ENCODE data around the gene PLEKHJ1. TPM values are rescaled to one million over a fixed set of nuclear protein-coding genes. Genes with fewer than 3 reads are reported as not detected.

Gene PLEKHJ1
- total and polyA plus RNA-seq, 5 donors from 2014 or later = 50.3 to 121 (median 100) TPM

DNA sequence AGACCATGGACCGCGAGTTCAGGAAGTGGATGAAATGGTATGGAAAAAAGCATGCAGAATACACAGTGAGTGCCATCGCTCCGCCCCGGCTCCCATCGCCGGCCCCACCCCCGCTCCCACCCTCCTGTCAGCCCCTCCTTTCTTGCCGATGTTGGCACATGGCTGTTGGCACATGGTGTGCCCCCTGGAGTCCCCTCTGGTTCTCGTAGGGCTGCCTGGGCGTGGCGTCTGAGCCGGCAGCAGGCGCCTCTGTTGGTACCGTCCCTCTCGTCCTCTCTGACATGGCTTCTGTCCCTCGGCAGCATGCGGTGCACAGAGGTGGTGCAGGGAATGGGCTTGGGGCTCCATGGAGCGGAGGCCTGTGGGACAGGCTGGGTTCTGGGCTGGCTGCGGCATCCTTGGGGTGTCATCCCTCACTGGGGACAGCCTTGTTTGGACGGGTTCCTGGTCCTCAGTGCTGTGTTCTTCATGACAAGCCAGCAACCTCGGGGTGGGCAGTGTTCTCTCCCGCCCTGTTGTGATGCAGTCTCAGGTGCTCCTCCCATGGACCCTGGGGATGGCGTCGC lies 41.5 kb downstream of the PLEKHJ1 start:
- no peaks in the 10 kb centered on the region for H3K9me3 Mint-ChIP-seq
- ATAC-seq (ENCODE audit: low read depth in 2 of 2) (no peak), DNase-seq (no peak)
- H3K9me3 ChIP-seq (ENCODE audit: control insufficient read depth in 2 of 2, low read length in 2 of 2) = no peaks in the 10 kb centered on the region
- peaks cover 11% of the 10 kb centered on the region for H3K36me3 Mint-ChIP-seq
- no peaks in the 10 kb centered on the region for H3K27me3 ChIP-seq (ENCODE audit: control insufficient read depth, insufficient read depth, low read length)
- no peak overlapping the region for H3K4me3 ChIP-seq (ENCODE audit: low read depth, low read length)
- no peaks in the 10 kb centered on the region for H3K27me3 Mint-ChIP-seq
- H3K36me3 ChIP-seq (ENCODE audit: control insufficient read depth, insufficient read depth, low read length) = peaks cover 19% of the 10 kb centered on the region
- H3K27ac Mint-ChIP-seq = no peak overlapping the region
- no peaks in the 10 kb centered on the region for H3K4me1 ChIP-seq (ENCODE audit: control insufficient read depth, insufficient read depth, low read length, poor library complexity, severe bottlenecking)
- H3K27ac ChIP-seq (ENCODE audit: insufficient read depth, low read length, poor library complexity, severe bottlenecking) = no peak overlapping the region
- H3K4me1 Mint-ChIP-seq = peaks cover 0 to 10% (median 0%) of the 10 kb centered on the region in 4 donors
- H3K4me3 Mint-ChIP-seq = peak overlapping the region in 1 of 4 donors; percentile 21

DNA sequence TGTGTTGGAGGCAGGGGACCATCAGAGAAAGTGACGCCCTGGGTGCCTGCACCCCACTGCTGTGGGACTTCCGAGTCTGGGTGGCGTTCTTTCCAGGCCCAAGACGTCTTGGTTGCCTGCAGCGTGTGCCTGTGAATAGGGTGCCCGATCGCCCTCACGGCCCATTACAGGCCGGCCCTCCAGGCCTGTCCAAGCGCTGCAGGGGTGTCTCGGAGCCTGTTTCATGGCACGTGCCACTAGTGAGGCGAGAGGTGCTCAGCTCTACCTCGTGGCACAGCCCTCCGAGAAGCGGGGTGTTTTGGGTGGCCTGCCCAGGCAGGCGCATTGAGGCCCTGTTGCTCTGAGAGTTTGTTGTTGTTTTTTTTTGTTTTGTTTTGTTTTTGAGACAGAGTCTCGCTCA lies 42.3 kb downstream of the PLEKHJ1 start:
- ATAC-seq (ENCODE audit: low read depth in 2 of 2) (no peak), DNase-seq (no peak)
- Histone ChIP-seq H3K27me3 (ENCODE audit: control insufficient read depth, insufficient read depth, low read length) (no peaks in the 10 kb centered on the region), H3K4me3 (ENCODE audit: low read depth, low read length) (no peak overlapping the region), H3K9me3 (ENCODE audit: control insufficient read depth in 2 of 2, low read length in 2 of 2) (no peaks in the 10 kb centered on the region), H3K36me3 (ENCODE audit: control insufficient read depth, insufficient read depth, low read length) (peaks cover 19% of the 10 kb centered on the region), H3K4me1 (ENCODE audit: control insufficient read depth, insufficient read depth, low read length, poor library complexity, severe bottlenecking) (no peaks in the 10 kb centered on the region), H3K27ac (ENCODE audit: insufficient read depth, low read length, poor library complexity, severe bottlenecking) (no peak overlapping the region)
- H3K27ac Mint-ChIP-seq = no peak overlapping the region
- H3K9me3 Mint-ChIP-seq = no peaks in the 10 kb centered on the region
- H3K4me1 Mint-ChIP-seq = peaks cover 0 to 8% (median 0%) of the 10 kb centered on the region in 4 donors
- H3K4me3 Mint-ChIP-seq = no peak overlapping the region
- no peaks in the 10 kb centered on the region for H3K27me3 Mint-ChIP-seq
- peaks cover 11% of the 10 kb centered on the region for H3K36me3 Mint-ChIP-seq

DNA sequence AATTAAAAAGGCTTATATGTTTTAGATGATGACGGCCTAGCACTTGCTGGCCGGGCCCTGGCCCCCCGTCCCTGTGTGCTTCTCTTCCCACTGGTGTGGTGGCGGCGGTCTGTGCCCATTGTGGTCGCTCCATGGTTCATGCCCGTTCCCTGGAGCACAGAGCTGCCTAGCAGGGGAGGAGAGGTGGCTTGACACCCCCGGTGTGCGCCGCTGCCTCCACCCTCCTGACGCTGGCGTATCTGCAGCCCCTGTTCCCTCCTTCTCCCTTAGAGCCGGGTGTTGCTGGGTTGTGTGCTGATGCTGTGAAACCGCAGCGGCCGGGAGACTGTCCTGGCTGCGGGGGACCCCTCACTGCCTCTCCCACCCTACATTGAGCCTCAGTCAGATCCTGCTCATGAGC lies 43.3 kb downstream of the PLEKHJ1 start:
- H3K27ac Mint-ChIP-seq = peak overlapping the region in 1 of 3 donors; percentile 43
- Histone ChIP-seq H3K4me1 (ENCODE audit: control insufficient read depth, insufficient read depth, low read length, poor library complexity, severe bottlenecking) (no peaks in the 10 kb centered on the region), H3K27me3 (ENCODE audit: control insufficient read depth, insufficient read depth, low read length) (no peaks in the 10 kb centered on the region), H3K27ac (ENCODE audit: insufficient read depth, low read length, poor library complexity, severe bottlenecking) (no peak overlapping the region), H3K9me3 (ENCODE audit: control insufficient read depth in 2 of 2, low read length in 2 of 2) (no peaks in the 10 kb centered on the region), H3K4me3 (ENCODE audit: low read depth, low read length) (no peak overlapping the region), H3K36me3 (ENCODE audit: control insufficient read depth, insufficient read depth, low read length) (peaks cover 19% of the 10 kb centered on the region)
- H3K36me3 Mint-ChIP-seq = peaks cover 11% of the 10 kb centered on the region
- DNase-seq (no peak), ATAC-seq (ENCODE audit: low read depth in 2 of 2) (no peak)
- no peaks in the 10 kb centered on the region for H3K9me3 Mint-ChIP-seq
- H3K4me3 Mint-ChIP-seq = no peak overlapping the region
- peaks cover 0 to 7% (median 0%) of the 10 kb centered on the region in 4 donors for H3K4me1 Mint-ChIP-seq
- no peaks in the 10 kb centered on the region for H3K27me3 Mint-ChIP-seq

DNA sequence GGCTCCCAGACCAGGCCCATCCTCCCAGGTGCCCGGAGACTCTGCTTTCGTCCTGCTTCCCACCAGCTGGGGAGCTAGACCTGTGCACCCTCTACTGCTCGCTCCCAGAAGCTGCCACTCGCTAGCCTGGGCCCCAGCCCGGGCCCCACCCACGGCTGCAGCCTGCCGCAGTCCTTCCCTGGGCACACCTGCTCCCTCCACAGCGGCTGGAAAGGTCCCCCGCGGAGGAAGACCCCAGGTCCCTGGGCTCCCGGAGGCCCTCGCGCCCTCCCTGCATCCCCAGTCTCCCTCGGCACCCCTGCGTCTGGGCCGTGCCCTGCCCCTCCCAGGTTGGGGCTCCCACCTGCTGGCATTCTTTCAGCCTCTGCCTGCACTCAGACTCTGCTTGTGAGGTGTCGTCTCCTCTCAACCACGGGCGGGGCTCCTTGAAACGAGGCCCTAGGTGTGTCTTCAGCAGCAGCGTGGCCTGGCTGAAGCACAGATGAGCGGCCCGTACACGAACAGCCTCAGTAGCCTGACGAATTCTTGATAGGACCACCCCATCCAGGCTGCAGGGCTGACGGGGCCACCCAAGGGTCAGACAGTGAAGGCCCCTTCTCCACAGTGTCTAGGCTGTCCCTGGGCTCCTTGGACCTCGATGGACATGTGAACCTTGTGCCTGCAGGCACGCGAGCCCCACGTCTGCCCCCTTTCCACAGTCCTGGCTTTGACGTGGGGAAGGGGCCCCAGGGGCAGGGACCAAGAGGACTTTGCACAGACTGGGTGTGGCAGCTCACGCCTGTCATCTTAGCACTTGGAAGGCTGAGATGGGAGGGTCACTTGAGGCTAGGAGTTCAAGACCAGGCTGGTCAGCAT lies 44.4 kb downstream of the PLEKHJ1 start:
- H3K9me3 Mint-ChIP-seq = no peaks in the 10 kb centered on the region
- Histone ChIP-seq H3K9me3 (ENCODE audit: control insufficient read depth in 2 of 2, low read length in 2 of 2) (no peaks in the 10 kb centered on the region), H3K27me3 (ENCODE audit: control insufficient read depth, insufficient read depth, low read length) (no peaks in the 10 kb centered on the region), H3K36me3 (ENCODE audit: control insufficient read depth, insufficient read depth, low read length) (peaks cover 26% of the 10 kb centered on the region), H3K4me3 (ENCODE audit: low read depth, low read length) (no peak overlapping the region), H3K4me1 (ENCODE audit: control insufficient read depth, insufficient read depth, low read length, poor library complexity, severe bottlenecking) (no peaks in the 10 kb centered on the region), H3K27ac (ENCODE audit: insufficient read depth, low read length, poor library complexity, severe bottlenecking) (no peak overlapping the region)
- H3K4me1 Mint-ChIP-seq = peaks cover 0 to 4% (median 0%) of the 10 kb centered on the region in 4 donors
- no peaks in the 10 kb centered on the region for H3K27me3 Mint-ChIP-seq
- ATAC-seq (ENCODE audit: low read depth in 2 of 2) (no peak), DNase-seq (no peak)
- no peak overlapping the region for H3K27ac Mint-ChIP-seq
- H3K4me3 Mint-ChIP-seq = no peak overlapping the region
- peaks cover 11% of the 10 kb centered on the region for H3K36me3 Mint-ChIP-seq

DNA sequence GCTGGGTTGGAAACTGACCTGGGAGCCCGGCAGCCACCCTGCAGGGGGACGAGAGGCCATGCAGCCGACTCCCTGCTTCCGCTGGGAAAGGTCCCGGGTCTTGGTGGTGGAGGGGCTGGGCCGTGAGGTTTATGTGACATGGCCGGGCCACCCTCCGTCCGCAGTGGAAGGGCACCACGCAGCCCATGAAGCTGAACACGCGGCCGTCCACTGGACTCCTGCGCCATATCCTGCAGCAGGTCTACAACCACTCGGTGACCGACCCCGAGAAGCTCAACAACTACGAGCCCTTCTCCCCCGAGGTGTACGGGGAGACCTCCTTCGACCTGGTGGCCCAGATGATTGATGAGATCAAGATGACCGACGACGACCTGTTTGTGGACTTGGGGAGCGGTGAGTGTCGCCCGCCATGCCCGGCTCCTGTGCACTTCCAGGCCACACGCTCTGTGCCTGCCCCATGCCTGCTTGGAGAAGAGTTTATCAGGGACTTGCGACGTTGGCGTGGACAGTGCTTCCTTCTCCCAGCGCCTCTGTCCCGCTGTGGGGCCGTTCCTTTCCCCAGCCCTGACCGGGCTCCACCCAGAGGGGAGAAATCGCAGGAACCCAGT lies 45.2 kb downstream of the PLEKHJ1 start:
- H3K36me3 ChIP-seq (ENCODE audit: control insufficient read depth, insufficient read depth, low read length) = peaks cover 32% of the 10 kb centered on the region

DNA sequence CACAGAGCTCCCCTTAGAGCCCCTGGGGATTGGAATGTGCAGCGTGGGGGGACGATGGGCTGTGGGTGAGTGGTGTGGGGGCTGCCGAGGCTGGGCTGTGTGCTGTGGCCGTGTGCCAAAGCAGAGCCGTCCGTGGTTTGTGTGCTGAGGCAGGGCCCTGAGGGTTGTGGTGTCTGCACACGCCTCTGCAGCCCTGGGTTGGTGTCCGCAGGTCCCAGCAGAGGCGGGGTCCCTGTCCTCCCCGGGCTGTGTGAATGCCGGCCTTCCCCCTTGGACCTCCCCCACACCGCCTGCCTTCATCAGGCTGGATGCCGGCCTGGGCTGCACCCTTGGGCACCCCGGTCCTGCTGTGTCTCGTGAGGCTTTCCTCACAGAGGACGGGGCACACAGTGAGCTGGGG lies 46.2 kb downstream of the PLEKHJ1 start:
- H3K4me3 Mint-ChIP-seq = no peak overlapping the region
- H3K27ac Mint-ChIP-seq = no peak overlapping the region
- H3K27me3 ChIP-seq (ENCODE audit: control insufficient read depth, insufficient read depth, low read length) = no peaks in the 10 kb centered on the region
- no peak overlapping the region for H3K27ac ChIP-seq (ENCODE audit: insufficient read depth, low read length, poor library complexity, severe bottlenecking)
- no peaks in the 10 kb centered on the region for H3K9me3 ChIP-seq (ENCODE audit: control insufficient read depth in 2 of 2, low read length in 2 of 2)
- no peak overlapping the region for H3K4me3 ChIP-seq (ENCODE audit: low read depth, low read length)
- no peaks in the 10 kb centered on the region for H3K4me1 ChIP-seq (ENCODE audit: control insufficient read depth, insufficient read depth, low read length, poor library complexity, severe bottlenecking)
- ATAC-seq (ENCODE audit: low read depth in 2 of 2) (no peak), DNase-seq (no peak)
- H3K36me3 Mint-ChIP-seq = peaks cover 15% of the 10 kb centered on the region
- peaks cover 35% of the 10 kb centered on the region for H3K36me3 ChIP-seq (ENCODE audit: control insufficient read depth, insufficient read depth, low read length)
- H3K4me1 Mint-ChIP-seq = peaks cover 0 to 4% (median under 1%) of the 10 kb centered on the region in 4 donors
- no peaks in the 10 kb centered on the region for H3K27me3 Mint-ChIP-seq
- no peaks in the 10 kb centered on the region for H3K9me3 Mint-ChIP-seq

More for the DNA sequence above, 45.2 kb downstream of the PLEKHJ1 start:
- H3K27ac Mint-ChIP-seq = no peak overlapping the region
- DNase-seq (no peak), ATAC-seq (ENCODE audit: low read depth in 2 of 2) (no peak)
- no peaks in the 10 kb centered on the region for H3K9me3 Mint-ChIP-seq
- Histone ChIP-seq H3K27me3 (ENCODE audit: control insufficient read depth, insufficient read depth, low read length) (no peaks in the 10 kb centered on the region), H3K27ac (ENCODE audit: insufficient read depth, low read length, poor library complexity, severe bottlenecking) (no peak overlapping the region), H3K4me1 (ENCODE audit: control insufficient read depth, insufficient read depth, low read length, poor library complexity, severe bottlenecking) (no peaks in the 10 kb centered on the region), H3K9me3 (ENCODE audit: control insufficient read depth in 2 of 2, low read length in 2 of 2) (no peaks in the 10 kb centered on the region), H3K4me3 (ENCODE audit: low read depth, low read length) (no peak overlapping the region)
- peaks cover 11% of the 10 kb centered on the region for H3K36me3 Mint-ChIP-seq
- no peaks in the 10 kb centered on the region for H3K27me3 Mint-ChIP-seq
- no peak overlapping the region for H3K4me3 Mint-ChIP-seq
- H3K4me1 Mint-ChIP-seq = peaks cover 0 to 4% (median 0%) of the 10 kb centered on the region in 4 donors

DNA sequence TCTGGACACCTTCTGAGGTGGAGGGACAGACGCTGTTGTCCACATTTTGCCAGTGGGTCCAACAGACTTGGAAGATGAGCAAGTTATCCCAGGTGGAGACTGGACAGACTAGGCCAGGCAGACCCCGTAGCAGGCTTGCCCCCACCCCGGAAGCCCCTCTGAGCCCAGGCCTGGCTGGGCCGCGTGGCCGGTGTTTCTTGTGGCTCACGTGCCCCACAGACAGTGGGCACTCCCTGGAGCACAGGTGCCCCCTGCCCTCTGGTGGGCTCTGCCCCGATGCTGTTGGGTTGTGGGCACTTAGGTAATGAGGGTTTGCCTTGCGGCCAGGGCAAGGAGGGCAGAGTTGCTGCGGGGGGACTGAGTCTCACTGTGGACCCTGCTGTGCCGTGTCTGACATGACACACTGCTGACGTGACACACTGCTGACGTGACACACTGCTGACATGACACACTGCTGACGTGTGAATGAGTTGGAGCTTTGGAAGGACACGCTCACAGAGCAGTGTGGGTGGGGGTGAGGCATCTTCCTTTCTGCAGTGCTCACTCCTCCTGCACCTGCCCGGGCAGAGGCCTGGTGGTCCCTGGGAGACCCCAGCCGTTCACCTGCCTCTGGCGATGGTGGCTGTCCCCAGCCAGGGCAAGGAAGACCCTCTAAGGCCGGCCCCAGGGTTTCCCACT lies 47.3 kb downstream of the PLEKHJ1 start:
- Mint-ChIP-seq H3K36me3 (peaks cover 18% of the 10 kb centered on the region), H3K27me3 (no peaks in the 10 kb centered on the region), H3K9me3 (no peaks in the 10 kb centered on the region), H3K27ac (peak overlapping the region in 1 of 3 donors; percentile 14), H3K4me3 (no peak overlapping the region), H3K4me1 (peaks cover 0 to 8% (median 2%) of the 10 kb centered on the region in 4 donors)
- H3K36me3 ChIP-seq (ENCODE audit: control insufficient read depth, insufficient read depth, low read length) = peaks cover 35% of the 10 kb centered on the region
- H3K9me3 ChIP-seq (ENCODE audit: control insufficient read depth in 2 of 2, low read length in 2 of 2) = no peaks in the 10 kb centered on the region
- H3K4me3 ChIP-seq (ENCODE audit: low read depth, low read length) = no peak overlapping the region
- no peak overlapping the region for H3K27ac ChIP-seq (ENCODE audit: insufficient read depth, low read length, poor library complexity, severe bottlenecking)
- no peak for ATAC-seq (ENCODE audit: low read depth in 2 of 2)
- no peaks in the 10 kb centered on the region for H3K27me3 ChIP-seq (ENCODE audit: control insufficient read depth, insufficient read depth, low read length)
- DNase-seq = no peak
- no peaks in the 10 kb centered on the region for H3K4me1 ChIP-seq (ENCODE audit: control insufficient read depth, insufficient read depth, low read length, poor library complexity, severe bottlenecking)

Measured in CD4-positive, CD25-positive, alpha-beta regulatory T cell (primary cell).